K562 (cell line): ENCODE data around the gene THADA. TPM values are rescaled to one million over a fixed set of nuclear protein-coding genes. Genes with fewer than 3 reads are reported as not detected.

Experiments used
- EP400 ChIP-seq: fragments of 450-650 bp; IDR thresholded peaks from 2 replicates; pipeline ENCODE4 v1.6.1; 2017; ENCODE audit warnings: antibody characterized with exemption, mild to moderate bottlenecking, moderate library complexity
- JUND ChIP-seq, 2 experiments: IDR thresholded peaks; 2 replicates in 1 of 2; 3 replicates in 1 of 2; pipeline ENCODE4 v1.6.1; 2011; ENCODE audit warnings: borderline replicate concordance in 2 of 2, low read depth in 2 of 2, low read length in 2 of 2, improper control_type of control experiment in 1 of 2, missing biosample characterization in 1 of 2, missing genetic modification characterization in 1 of 2, missing genetic modification reagents in 1 of 2
- MCM7 ChIP-seq, 2 experiments: fragments of 450-650 bp; IDR thresholded peaks; 2 replicates each; pipeline ENCODE4 v1.6.1; 2016 to 2018
- NFRKB ChIP-seq: fragments of 450-650 bp; IDR thresholded peaks from 2 replicates; pipeline ENCODE4 v1.6.1; 2016; ENCODE audit warnings: low read depth
- PHB ChIP-seq: fragments of 250-450 bp; sonication (Bioruptor Pico); IDR thresholded peaks from 2 replicates; pipeline ENCODE4 v1.5.0; 2021
- PRDM10 ChIP-seq: fragments of 450-650 bp; IDR thresholded peaks from 2 replicates; pipeline ENCODE4 v1.6.1; 2018; ENCODE audit not compliant: partially characterized antibody
- RFX7 ChIP-seq: fragments of 250-450 bp; sonication (Bioruptor Pico); IDR thresholded peaks from 2 replicates; pipeline ENCODE4 v1.5.1; 2021; ENCODE audit warnings: mild to moderate bottlenecking
- RNF219 ChIP-seq: fragments of 250-450 bp; sonication (Bioruptor Pico); IDR thresholded peaks from 2 replicates; pipeline ENCODE4 v1.5.0; 2022; ENCODE audit warnings: mild to moderate bottlenecking
- SAFB2 ChIP-seq: fragments of 200-400 bp; formaldehyde crosslinking; IDR thresholded peaks from 2 replicates; pipeline ENCODE4 v1.6.1; 2018; ENCODE audit warnings: borderline replicate concordance, low read length, low read depth, moderate library complexity; ENCODE audit not compliant: severe bottlenecking
- SNIP1 ChIP-seq: fragments of 450-650 bp; IDR thresholded peaks from 2 replicates; pipeline ENCODE4 v1.7.1; 2017; ENCODE audit warnings: low read depth, mild to moderate bottlenecking
- TARDBP ChIP-seq: fragments of 450-650 bp; IDR thresholded peaks from 2 replicates; pipeline ENCODE4 v1.6.1; 2016
- TEAD4 ChIP-seq, 2 experiments: sonication (generic) in 1 of 2; formaldehyde crosslinking in 1 of 2; IDR thresholded peaks; 2 replicates each; pipeline versions ENCODE4 v1.6.1 to v1.8.0; 2012 to 2022; ENCODE audit warnings: borderline replicate concordance in 1 of 2, inconsistent platforms in 1 of 2, low read length in 1 of 2, mild to moderate bottlenecking in 1 of 2, missing genetic modification reagents in 1 of 2
- ZBTB12 ChIP-seq: fragments of 250-450 bp; sonication (Bioruptor Pico); IDR thresholded peaks from 2 replicates; pipeline ENCODE4 v1.4.0; 2020
- ZBTB7A ChIP-seq: IDR thresholded peaks from 2 replicates; pipeline ENCODE4 v1.6.1; 2011; ENCODE audit warnings: low read depth, mild to moderate bottlenecking, low read length, moderate library complexity, borderline replicate concordance; ENCODE audit not compliant: control insufficient read depth
- ZMIZ1 ChIP-seq, 2 experiments: fragments of 150-350 bp in 1 of 2; IDR thresholded peaks; 2 replicates each; pipeline ENCODE4 v1.6.1; 2012 to 2016; ENCODE audit warnings: low read depth in 2 of 2, low read length in 2 of 2, mild to moderate bottlenecking in 1 of 2, moderate library complexity in 1 of 2
- ZSCAN32 ChIP-seq: fragments of 450-650 bp; formaldehyde crosslinking; IDR thresholded peaks from 2 replicates; pipeline ENCODE4 v1.4.0; 2020; ENCODE audit warnings: mild to moderate bottlenecking, moderate library complexity
- polyA plus RNA-seq, 8 experiments: library from polyadenylated mRNA; depleted of rRNA in 4 of 8; stranded (reverse) in 5 of 8; unstranded in 3 of 8; fragments of >200 nt; fragmentation: Nextera tagmentation in 2 of 8; fragmentation: Illumina TruSeq in 1 of 8; extraction: Ambion mirVana in 2 of 8; extraction: Trizol in 1 of 8; gene quantifications; 2 replicates each; pipeline versions ENCODE4 v1.2.1 to v1.2.3, GENCODE V29; 2011 to 2014; ENCODE audit warnings: inconsistent platforms in 1 of 8, missing spikeins in 1 of 8
- total RNA-seq, 7 experiments: library from RNA; depleted of rRNA in 6 of 7; stranded (reverse); fragments of >200 nt in 6 of 7; fragmentation: Illumina TruSeq in 2 of 7; extraction: Trizol in 2 of 7; gene quantifications; 2 replicates each; pipeline versions ENCODE4 v1.2.1 to v1.2.3, GENCODE V29; 2011 to 2021; ENCODE audit warnings: low replicate concordance in 1 of 7

The THADA gene
- total and polyA plus RNA-seq, 9 of the 15 experiments (the other 6 are each of a cell fraction or from before 2014, with no cell fraction given) = 17.8 to 34.7 (median 31.9) TPM

GRCh38 chr2:43219383-43220228, 376.2 kb downstream of the THADA start (continued):
- TF ChIP-seq ZMIZ1 (IDR thresholded peaks at IDR 0.05; ENCODE audit: low read depth in 2 of 2, low read length in 2 of 2) (no peak), ZSCAN32 (no peak), PHB (CRISPR knock-in tag) (no peak), RFX7 (CRISPR knock-in tag) (no peak), EP400 (no peak), JUND (IDR thresholded peaks at IDR 0.05; ENCODE audit: borderline replicate concordance, low read depth, low read length) (no peak), JUND (tag; IDR thresholded peaks at IDR 0.05; ENCODE audit: borderline replicate concordance, low read depth, low read length) (peak; percentile 22; the same call in 2 of the 3 replicates), PRDM10 (no peak), ZBTB7A (no peak), TARDBP (no peak), NFRKB (peak; percentile 40), MCM7 (IDR thresholded peaks at IDR 0.05) (no peak), TEAD4 (IDR thresholded peaks at IDR 0.05; ENCODE audit: low read length) (no peak), TEAD4 (CRISPR knock-in tag; IDR thresholded peaks at IDR 0.05; ENCODE audit: borderline replicate concordance) (0 out of 2 replicates have a peak, but pooled peaks have one; percentile 20), ZBTB12 (CRISPR knock-in tag) (no peak), SNIP1 (no peak), SAFB2 (no peak), RNF219 (CRISPR knock-in tag) (no peak)
